Measurements from ENCODE around the gene HNRNPLL.

The HNRNPLL gene

GRCh38 chr2:38522754-38523349 lies 79.9 kb downstream of the HNRNPLL start:
- Histone ChIP-seq H3K9me3 (ENCODE audit: control insufficient read depth, low read length) (no peaks in the 10 kb centered on the region), H3K4me3 (ENCODE audit: insufficient read depth, low read depth, low read length, poor library complexity, severe bottlenecking) (no peak overlapping the region), H3K36me3 (ENCODE audit: control insufficient read depth, insufficient read depth, low read length) (no peaks in the 10 kb centered on the region), H3K27me3 (replicated peaks; ENCODE audit: control insufficient read depth, insufficient read depth, low read length, poor library complexity, severe bottlenecking) (no peaks in the 10 kb centered on the region), H3K27ac (ENCODE audit: insufficient read depth, low read length, poor library complexity, severe bottlenecking) (no peak overlapping the region), H3K4me1 (ENCODE audit: control insufficient read depth, insufficient read depth, low read length, poor library complexity, severe bottlenecking) (peaks cover under 1% of the 10 kb centered on the region)
- no peak for DNase-seq

DNA sequence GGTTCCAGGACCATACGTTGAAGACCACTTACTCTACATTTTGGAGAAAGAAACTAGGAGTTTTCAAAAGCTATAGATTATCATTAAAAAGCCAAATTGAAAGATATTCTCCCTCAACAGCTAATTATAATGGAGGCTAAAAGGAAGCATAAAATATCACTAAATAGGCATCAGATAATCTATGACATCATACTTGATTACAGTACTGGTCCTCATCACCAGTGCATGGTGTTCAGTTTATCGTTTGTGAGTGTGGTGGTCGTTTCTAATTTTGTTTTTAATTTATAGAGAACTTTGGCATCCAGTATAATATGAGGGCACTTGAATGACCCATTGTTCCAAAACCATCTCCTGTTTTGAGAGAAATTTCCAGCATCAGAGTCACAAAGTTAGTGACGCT lies 80.9 kb downstream of the HNRNPLL start:
- no peaks in the 10 kb centered on the region for H3K36me3 ChIP-seq (ENCODE audit: control insufficient read depth, insufficient read depth, low read length)
- no peak overlapping the region for H3K4me3 ChIP-seq (ENCODE audit: insufficient read depth, low read depth, low read length, poor library complexity, severe bottlenecking)
- no peaks in the 10 kb centered on the region for H3K9me3 ChIP-seq (ENCODE audit: control insufficient read depth, low read length)
- H3K4me1 ChIP-seq (ENCODE audit: control insufficient read depth, insufficient read depth, low read length, poor library complexity, severe bottlenecking), result no peaks in the 10 kb centered on the region
- no peaks in the 10 kb centered on the region for H3K27me3 ChIP-seq (replicated peaks; ENCODE audit: control insufficient read depth, insufficient read depth, low read length, poor library complexity, severe bottlenecking)
- DNase-seq, result no peak
- H3K27ac ChIP-seq (ENCODE audit: insufficient read depth, low read length, poor library complexity, severe bottlenecking), result no peak overlapping the region

DNA sequence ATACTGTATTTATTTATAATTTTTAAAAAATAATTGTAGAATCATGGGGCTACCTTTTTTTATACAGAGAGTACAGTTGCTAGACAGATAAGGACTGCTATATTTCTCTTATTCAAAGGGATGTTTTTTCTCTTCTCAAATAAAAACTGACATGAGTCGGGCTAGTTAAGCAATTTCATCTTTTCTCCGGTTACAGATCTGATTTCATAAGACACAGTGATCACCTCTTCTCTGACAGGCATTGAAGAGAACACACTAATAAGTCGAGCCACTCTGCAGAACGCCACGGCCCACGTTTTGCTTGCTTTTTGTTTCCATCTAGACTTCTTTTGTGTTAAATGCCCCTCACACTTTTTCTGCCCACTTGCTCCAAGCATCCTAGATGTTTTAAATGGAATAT lies 85.4 kb downstream of the HNRNPLL start:
- H3K27ac ChIP-seq (ENCODE audit: insufficient read depth, low read length, poor library complexity, severe bottlenecking), result no peak overlapping the region
- H3K27me3 ChIP-seq (replicated peaks; ENCODE audit: control insufficient read depth, insufficient read depth, low read length, poor library complexity, severe bottlenecking), result no peaks in the 10 kb centered on the region
- no peaks in the 10 kb centered on the region for H3K36me3 ChIP-seq (ENCODE audit: control insufficient read depth, insufficient read depth, low read length)
- no peak overlapping the region for H3K4me3 ChIP-seq (ENCODE audit: insufficient read depth, low read depth, low read length, poor library complexity, severe bottlenecking)
- DNase-seq, result no peak
- H3K9me3 ChIP-seq (ENCODE audit: control insufficient read depth, low read length), result no peaks in the 10 kb centered on the region
- H3K4me1 ChIP-seq (ENCODE audit: control insufficient read depth, insufficient read depth, low read length, poor library complexity, severe bottlenecking), result no peaks in the 10 kb centered on the region

- H3K4me3 ChIP-seq (ENCODE audit: insufficient read depth, low read depth, low read length, poor library complexity, severe bottlenecking), result no peak overlapping the region
- H3K4me1 ChIP-seq (ENCODE audit: control insufficient read depth, insufficient read depth, low read length, poor library complexity, severe bottlenecking), result no peaks in the 10 kb centered on the region
- H3K27me3 ChIP-seq (replicated peaks; ENCODE audit: control insufficient read depth, insufficient read depth, low read length, poor library complexity, severe bottlenecking), result no peaks in the 10 kb centered on the region
- DNase-seq, result no peak
- no peak overlapping the region for H3K27ac ChIP-seq (ENCODE audit: insufficient read depth, low read length, poor library complexity, severe bottlenecking)
- H3K36me3 ChIP-seq (ENCODE audit: control insufficient read depth, insufficient read depth, low read length), result no peaks in the 10 kb centered on the region
- no peaks in the 10 kb centered on the region for H3K9me3 ChIP-seq (ENCODE audit: control insufficient read depth, low read length)
Observed at GRCh38 chr2:38516526-38516925, 86.2 kb downstream of the HNRNPLL start.

DNA sequence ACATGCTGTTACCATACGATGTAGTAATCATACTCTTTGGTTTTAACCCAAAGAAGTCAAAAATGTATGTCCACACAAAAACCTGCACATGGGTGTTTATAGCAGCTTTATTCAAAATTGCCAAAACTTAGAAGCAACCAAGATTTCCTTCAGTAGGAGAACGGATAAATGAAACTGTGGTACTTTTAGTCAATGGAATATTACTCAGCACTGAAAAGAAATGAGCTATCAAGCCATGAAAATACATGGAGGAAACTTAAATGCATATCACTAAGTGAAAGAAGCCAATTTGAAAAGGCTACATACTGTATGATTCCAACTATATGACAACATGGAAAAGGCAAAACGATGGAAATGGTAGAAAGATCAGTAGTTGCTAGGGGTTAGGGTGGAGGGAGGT lies 86.6 kb downstream of the HNRNPLL start:
- no peak for DNase-seq
- Histone ChIP-seq H3K27ac (ENCODE audit: insufficient read depth, low read length, poor library complexity, severe bottlenecking) (no peak overlapping the region), H3K4me1 (ENCODE audit: control insufficient read depth, insufficient read depth, low read length, poor library complexity, severe bottlenecking) (no peaks in the 10 kb centered on the region), H3K27me3 (replicated peaks; ENCODE audit: control insufficient read depth, insufficient read depth, low read length, poor library complexity, severe bottlenecking) (no peaks in the 10 kb centered on the region), H3K36me3 (ENCODE audit: control insufficient read depth, insufficient read depth, low read length) (no peaks in the 10 kb centered on the region), H3K4me3 (ENCODE audit: insufficient read depth, low read depth, low read length, poor library complexity, severe bottlenecking) (no peak overlapping the region), H3K9me3 (ENCODE audit: control insufficient read depth, low read length) (no peaks in the 10 kb centered on the region)

DNA sequence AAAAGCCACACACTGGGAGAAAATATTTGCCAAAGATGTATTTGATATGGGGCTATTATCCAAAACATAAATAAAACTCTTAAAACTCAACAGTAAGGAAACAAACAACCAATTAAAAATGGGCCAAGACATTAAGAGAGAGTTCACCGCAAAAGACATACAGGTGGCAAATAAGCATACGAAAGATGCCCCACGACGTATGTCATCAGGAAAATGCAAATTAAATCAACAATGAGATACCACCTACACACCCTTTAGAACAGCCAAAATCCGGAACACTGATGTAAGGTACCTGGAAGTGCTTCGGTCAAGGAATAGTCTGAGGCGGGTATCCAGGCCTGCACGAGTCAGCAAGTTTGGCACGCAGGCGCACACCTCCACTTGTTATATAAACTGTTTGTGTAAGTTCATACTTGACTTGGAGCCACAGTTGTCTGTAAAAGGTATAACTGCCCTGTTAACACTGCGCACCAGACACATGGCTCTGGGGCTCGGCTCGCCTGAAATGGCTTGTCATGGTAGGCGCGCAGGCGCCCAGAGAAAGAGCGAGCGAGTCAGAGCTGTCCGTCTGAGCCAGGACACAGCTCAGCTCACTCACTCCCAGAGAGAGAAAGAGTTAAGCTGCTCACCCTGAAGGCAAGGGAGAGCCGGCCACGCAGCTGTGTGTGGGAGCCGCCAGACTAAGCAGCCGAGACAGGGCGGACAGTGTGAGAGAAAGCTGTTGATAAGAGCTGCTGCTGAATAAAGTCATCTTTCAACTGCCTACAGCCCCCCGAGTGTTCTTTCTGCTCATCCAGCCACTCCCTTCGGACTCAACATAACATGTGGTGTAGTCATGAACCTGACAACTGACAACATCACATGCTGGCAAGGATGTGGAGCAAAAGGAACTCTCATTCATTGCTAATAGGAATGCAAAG lies 87.3 kb downstream of the HNRNPLL start:
- Histone ChIP-seq H3K4me3 (ENCODE audit: insufficient read depth, low read depth, low read length, poor library complexity, severe bottlenecking) (no peak overlapping the region), H3K36me3 (ENCODE audit: control insufficient read depth, insufficient read depth, low read length) (no peaks in the 10 kb centered on the region), H3K27me3 (replicated peaks; ENCODE audit: control insufficient read depth, insufficient read depth, low read length, poor library complexity, severe bottlenecking) (no peaks in the 10 kb centered on the region), H3K4me1 (ENCODE audit: control insufficient read depth, insufficient read depth, low read length, poor library complexity, severe bottlenecking) (no peaks in the 10 kb centered on the region), H3K9me3 (ENCODE audit: control insufficient read depth, low read length) (no peaks in the 10 kb centered on the region), H3K27ac (ENCODE audit: insufficient read depth, low read length, poor library complexity, severe bottlenecking) (no peak overlapping the region)
- no peak for DNase-seq

GRCh38 chr2:38514603-38515154 lies 88.0 kb downstream of the HNRNPLL start:
- no peak overlapping the region for H3K27ac ChIP-seq (ENCODE audit: insufficient read depth, low read length, poor library complexity, severe bottlenecking)
- DNase-seq, result no peak
- no peak overlapping the region for H3K4me3 ChIP-seq (ENCODE audit: insufficient read depth, low read depth, low read length, poor library complexity, severe bottlenecking)
- no peaks in the 10 kb centered on the region for H3K9me3 ChIP-seq (ENCODE audit: control insufficient read depth, low read length)
- no peaks in the 10 kb centered on the region for H3K27me3 ChIP-seq (replicated peaks; ENCODE audit: control insufficient read depth, insufficient read depth, low read length, poor library complexity, severe bottlenecking)
- no peaks in the 10 kb centered on the region for H3K36me3 ChIP-seq (ENCODE audit: control insufficient read depth, insufficient read depth, low read length)
- no peaks in the 10 kb centered on the region for H3K4me1 ChIP-seq (ENCODE audit: control insufficient read depth, insufficient read depth, low read length, poor library complexity, severe bottlenecking)

DNA sequence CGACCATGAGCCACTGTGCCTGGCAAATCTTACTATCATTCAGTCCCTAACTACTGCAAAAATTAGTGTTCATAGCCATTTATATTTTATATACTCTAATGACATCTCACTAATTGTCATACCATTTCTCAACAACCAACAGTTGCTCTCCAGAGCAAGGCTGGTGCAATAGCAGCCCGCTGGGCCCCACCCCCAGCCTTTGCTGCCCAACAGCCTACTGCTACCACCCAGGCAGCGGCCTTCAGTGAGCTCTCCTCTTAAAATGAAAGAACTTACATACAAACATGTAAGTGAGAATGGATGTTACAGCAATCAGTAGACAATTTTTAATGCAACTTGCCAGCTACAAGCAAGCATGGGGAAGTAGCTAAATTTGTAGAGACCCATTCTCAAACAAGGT lies 90.5 kb downstream of the HNRNPLL start:
- Histone ChIP-seq H3K4me1 (ENCODE audit: control insufficient read depth, insufficient read depth, low read length, poor library complexity, severe bottlenecking) (peaks cover 5% of the 10 kb centered on the region), H3K9me3 (ENCODE audit: control insufficient read depth, low read length) (no peaks in the 10 kb centered on the region), H3K4me3 (ENCODE audit: insufficient read depth, low read depth, low read length, poor library complexity, severe bottlenecking) (no peak overlapping the region), H3K27ac (ENCODE audit: insufficient read depth, low read length, poor library complexity, severe bottlenecking) (no peak overlapping the region), H3K36me3 (ENCODE audit: control insufficient read depth, insufficient read depth, low read length) (no peaks in the 10 kb centered on the region), H3K27me3 (replicated peaks; ENCODE audit: control insufficient read depth, insufficient read depth, low read length, poor library complexity, severe bottlenecking) (no peaks in the 10 kb centered on the region)
- DNase-seq, result no peak
